ENCODE data around the gene RORC. TPM values are rescaled to one million over a fixed set of nuclear protein-coding genes. Genes with fewer than 3 reads are reported as not detected.

RORC gene
- total and polyA plus RNA-seq, 2 experiments from 2014 or later, result not detected

GRCh38 chr1:151814426-151814825 lies 17.2 kb downstream of the RORC start:
- no peaks in the 10 kb centered on the region for H3K36me3 ChIP-seq (ENCODE audit: low read depth)
- DNase-seq, result no peak
- H3F3A ChIP-seq (ENCODE audit: insufficient read depth), result no peaks in the 10 kb centered on the region
- H3K4me3 ChIP-seq, result no peak overlapping the region
- WGBS, 2 experiments (ENCODE audit: low coverage in 1 of 2, low lambda C conversion rate in 2 of 2, missing lambda C conversion rate in 2 of 2), result 68 to 69% methylated on average over 14 to 15 of the region's 15 CpGs
- H3K27me3 ChIP-seq (replicated peaks; ENCODE audit: insufficient read depth), result 0 out of 2 replicates have a peak, but pooled peaks cover 6% of the 10 kb centered on the region
- H3K9me2 ChIP-seq (ENCODE audit: insufficient read depth), result no peaks in the 10 kb centered on the region
- H4K20me1 ChIP-seq (ENCODE audit: insufficient read depth), result no peaks in the 10 kb centered on the region
- H3K79me2 ChIP-seq (ENCODE audit: insufficient read depth), result no peaks in the 10 kb centered on the region
- no peak overlapping the region for H3K4me2 ChIP-seq (ENCODE audit: unreplicated experiment)
- no peak overlapping the region for H2AFZ ChIP-seq
- no peaks in the 10 kb centered on the region for H3K9me3 ChIP-seq (ENCODE audit: low read depth)
- no peak overlapping the region for H3K9ac ChIP-seq
- 0 out of 2 replicates have a peak, but pooled peaks cover 8% of the 10 kb centered on the region for H3K4me1 ChIP-seq (ENCODE audit: insufficient read depth)
- no peak overlapping the region for H3K27ac ChIP-seq
- no peak for TF ChIP-seq EZH2phosphoT487 (IDR thresholded peaks at IDR 0.05; ENCODE audit: insufficient read depth, low read depth)
- no peak for TF ChIP-seq EZH2 (IDR thresholded peaks at IDR 0.05; ENCODE audit: insufficient read depth, poor library complexity, severe bottlenecking)
- in situ Hi-C loops (cut with MboI), result no loop called here

GRCh38 chr1:151813271-151813977 lies 18.2 kb downstream of the RORC start:
- 0 out of 2 replicates have a peak, but pooled peaks cover 8% of the 10 kb centered on the region for H3K4me1 ChIP-seq (ENCODE audit: insufficient read depth)
- H3K9me3 ChIP-seq (ENCODE audit: low read depth), result no peaks in the 10 kb centered on the region
- no peaks in the 10 kb centered on the region for H3K36me3 ChIP-seq (ENCODE audit: low read depth)
- in situ Hi-C loops (cut with MboI), result no loop called here
- DNase-seq, result no peak
- no peak overlapping the region for H3K4me3 ChIP-seq
- H3K9me2 ChIP-seq (ENCODE audit: insufficient read depth), result no peaks in the 10 kb centered on the region
- no peaks in the 10 kb centered on the region for H3F3A ChIP-seq (ENCODE audit: insufficient read depth)
- H4K20me1 ChIP-seq (ENCODE audit: insufficient read depth), result no peaks in the 10 kb centered on the region
- WGBS, 2 experiments (ENCODE audit: low coverage in 1 of 2, low lambda C conversion rate in 2 of 2, missing lambda C conversion rate in 2 of 2), result 63 to 65% methylated on average over 12 of the region's 12 CpGs
- H2AFZ ChIP-seq, result no peak overlapping the region
- no peak overlapping the region for H3K9ac ChIP-seq
- H3K27me3 ChIP-seq (replicated peaks; ENCODE audit: insufficient read depth), result 0 out of 2 replicates have a peak, but pooled peaks cover 6% of the 10 kb centered on the region
- H3K79me2 ChIP-seq (ENCODE audit: insufficient read depth), result no peaks in the 10 kb centered on the region
- TF ChIP-seq EZH2phosphoT487 (IDR thresholded peaks at IDR 0.05; ENCODE audit: insufficient read depth, low read depth) (no peak), EZH2 (IDR thresholded peaks at IDR 0.05; ENCODE audit: insufficient read depth, poor library complexity, severe bottlenecking) (no peak)
- no peak overlapping the region for H3K4me2 ChIP-seq (ENCODE audit: unreplicated experiment)
- H3K27ac ChIP-seq, result no peak overlapping the region

GRCh38 chr1:151811181-151811580 lies 20.4 kb downstream of the RORC start:
- H3K9me2 ChIP-seq (ENCODE audit: insufficient read depth), result no peaks in the 10 kb centered on the region
- TF ChIP-seq EZH2 (IDR thresholded peaks at IDR 0.05; ENCODE audit: insufficient read depth, poor library complexity, severe bottlenecking) (no peak), EZH2phosphoT487 (IDR thresholded peaks at IDR 0.05; ENCODE audit: insufficient read depth, low read depth) (no peak)
- no peaks in the 10 kb centered on the region for H3K36me3 ChIP-seq (ENCODE audit: low read depth)
- no peak overlapping the region for H3K4me3 ChIP-seq
- in situ Hi-C loops (cut with MboI), result no loop called here
- no peak overlapping the region for H3K9ac ChIP-seq
- no peaks in the 10 kb centered on the region for H3K9me3 ChIP-seq (ENCODE audit: low read depth)
- no peaks in the 10 kb centered on the region for H3K79me2 ChIP-seq (ENCODE audit: insufficient read depth)
- H2AFZ ChIP-seq, result peak overlapping the region; percentile 11; the same call in 1 of the 2 replicates
- no peak overlapping the region for H3K27ac ChIP-seq
- no peaks in the 10 kb centered on the region for H4K20me1 ChIP-seq (ENCODE audit: insufficient read depth)
- H3F3A ChIP-seq (ENCODE audit: insufficient read depth), result no peaks in the 10 kb centered on the region
- H3K4me1 ChIP-seq (ENCODE audit: insufficient read depth), result 0 out of 2 replicates have a peak, but pooled peaks cover 8% of the 10 kb centered on the region
- 33 to 34% methylated on average over 9 of the region's 9 CpGs for WGBS, 2 experiments (ENCODE audit: low coverage in 1 of 2, low lambda C conversion rate in 2 of 2, missing lambda C conversion rate in 2 of 2)
- H3K4me2 ChIP-seq (ENCODE audit: unreplicated experiment), result peak overlapping the region; percentile 21
- peak; percentile 61 for DNase-seq
- peaks cover 11% of the 10 kb centered on the region for H3K27me3 ChIP-seq (replicated peaks; ENCODE audit: insufficient read depth)

GRCh38 chr1:151809985-151810556 lies 21.5 kb downstream of the RORC start:
- Histone ChIP-seq H3K27me3 (replicated peaks; ENCODE audit: insufficient read depth) (peaks cover 11% of the 10 kb centered on the region), H3K9me3 (ENCODE audit: low read depth) (no peaks in the 10 kb centered on the region), H4K20me1 (ENCODE audit: insufficient read depth) (no peaks in the 10 kb centered on the region), H3K79me2 (ENCODE audit: insufficient read depth) (no peaks in the 10 kb centered on the region), H3K4me2 (ENCODE audit: unreplicated experiment) (no peak overlapping the region), H2AFZ (no peak overlapping the region), H3F3A (ENCODE audit: insufficient read depth) (no peaks in the 10 kb centered on the region), H3K36me3 (ENCODE audit: low read depth) (no peaks in the 10 kb centered on the region), H3K4me3 (no peak overlapping the region), H3K27ac (no peak overlapping the region), H3K4me1 (ENCODE audit: insufficient read depth) (0 out of 2 replicates have a peak, but pooled peaks cover 8% of the 10 kb centered on the region), H3K9me2 (ENCODE audit: insufficient read depth) (no peaks in the 10 kb centered on the region), H3K9ac (no peak overlapping the region)
- WGBS, 2 experiments (ENCODE audit: low coverage in 1 of 2, low lambda C conversion rate in 2 of 2, missing lambda C conversion rate in 2 of 2), result 98 to 100% methylated on average over 1 of the region's 1 CpG
- in situ Hi-C loops (cut with MboI), result no loop called here
- no peak for DNase-seq
- TF ChIP-seq EZH2 (IDR thresholded peaks at IDR 0.05; ENCODE audit: insufficient read depth, poor library complexity, severe bottlenecking) (no peak), EZH2phosphoT487 (IDR thresholded peaks at IDR 0.05; ENCODE audit: insufficient read depth, low read depth) (no peak)

Data from GM23248 (cell line).